Kidney epithelial cell (primary cell): Measurements from ENCODE around the gene CNIH3. TPM values are rescaled to one million over a fixed set of nuclear protein-coding genes. Genes with fewer than 3 reads are reported as not detected.
A peak's percentile ranks its signal among the peaks of the same experiment; 100 is the strongest.

Experiments used
- DNase-seq: peaks from one replicate; pipeline ENCODE4 v3.0.0-alpha.2; 2010; ENCODE audit warnings: low read depth
- H3K27me3 ChIP-seq: 2 replicates; pipeline ENCODE4 v1.6.0; 2011; ENCODE audit warnings: low read length; ENCODE audit not compliant: control insufficient read depth, insufficient read depth
- H3K36me3 ChIP-seq: 2 replicates; pipeline ENCODE4 v1.5.1; 2011; ENCODE audit warnings: low read length; ENCODE audit not compliant: control insufficient read depth, insufficient read depth
- H3K4me3 ChIP-seq: 2 replicates; pipeline ENCODE4 v1.5.1; 2011; ENCODE audit warnings: low read depth, mild to moderate bottlenecking, control low read depth, low read length
- CTCF ChIP-seq: IDR thresholded peaks from 2 replicates; pipeline ENCODE4 v1.5.1; 2011; ENCODE audit warnings: mild to moderate bottlenecking, moderate library complexity, low read length, control low read depth, inconsistent platforms; ENCODE audit not compliant: insufficient read depth, poor library complexity, severe bottlenecking
- total RNA-seq: library from RNA; depleted of rRNA; stranded (reverse); fragments of >200 nt; gene quantifications from 2 replicates; pipeline ENCODE4 v1.2.3, GENCODE V29; 2015

The CNIH3 gene
- total RNA-seq, 1 donor from 2014 or later = 4.2 TPM

GRCh38 chr1:224731633-224732032 lies 115.5 kb downstream of the CNIH3 start:
- no peaks in the 10 kb centered on the region for H3K27me3 ChIP-seq
- no peak overlapping the region for H3K4me3 ChIP-seq
- DNase-seq = no peak
- TF ChIP-seq CTCF = no peak
- H3K36me3 ChIP-seq = peaks cover 2% of the 10 kb centered on the region

GRCh38 chr1:224732377-224733026 lies 116.4 kb downstream of the CNIH3 start:
- Histone ChIP-seq H3K27me3 (no peaks in the 10 kb centered on the region), H3K36me3 (no peaks in the 10 kb centered on the region), H3K4me3 (no peak overlapping the region)
- no peak for DNase-seq
- TF ChIP-seq CTCF = no peak

GRCh38 chr1:224733027-224733911 lies 117.2 kb downstream of the CNIH3 start:
- no peaks in the 10 kb centered on the region for H3K27me3 ChIP-seq
- peak; percentile 29 for DNase-seq
- no peaks in the 10 kb centered on the region for H3K36me3 ChIP-seq
- H3K4me3 ChIP-seq = no peak overlapping the region
- no peak for TF ChIP-seq CTCF

GRCh38 chr1:224734261-224734935 lies 118.3 kb downstream of the CNIH3 start:
- Histone ChIP-seq H3K4me3 (no peak overlapping the region), H3K27me3 (no peaks in the 10 kb centered on the region), H3K36me3 (no peaks in the 10 kb centered on the region)
- TF ChIP-seq CTCF = no peak
- no peak for DNase-seq

- Histone ChIP-seq H3K36me3 (no peaks in the 10 kb centered on the region), H3K4me3 (no peak overlapping the region), H3K27me3 (no peaks in the 10 kb centered on the region)
- no peak for DNase-seq
- TF ChIP-seq CTCF = no peak
Observed at GRCh38 chr1:224735159-224735558, 119.0 kb downstream of the CNIH3 start.
